Measurements from ENCODE around the gene C1QL4. TPM values are rescaled to one million over a fixed set of nuclear protein-coding genes. Genes with fewer than 3 reads are reported as not detected.
"Not testable (repeated sequence)": the region's sequence is repeated elsewhere in the genome, so short reads cannot be mapped to it uniquely, and the experiment has no call there.

The C1QL4 gene
- total RNA-seq = not detected in 2 replicates

DNA sequence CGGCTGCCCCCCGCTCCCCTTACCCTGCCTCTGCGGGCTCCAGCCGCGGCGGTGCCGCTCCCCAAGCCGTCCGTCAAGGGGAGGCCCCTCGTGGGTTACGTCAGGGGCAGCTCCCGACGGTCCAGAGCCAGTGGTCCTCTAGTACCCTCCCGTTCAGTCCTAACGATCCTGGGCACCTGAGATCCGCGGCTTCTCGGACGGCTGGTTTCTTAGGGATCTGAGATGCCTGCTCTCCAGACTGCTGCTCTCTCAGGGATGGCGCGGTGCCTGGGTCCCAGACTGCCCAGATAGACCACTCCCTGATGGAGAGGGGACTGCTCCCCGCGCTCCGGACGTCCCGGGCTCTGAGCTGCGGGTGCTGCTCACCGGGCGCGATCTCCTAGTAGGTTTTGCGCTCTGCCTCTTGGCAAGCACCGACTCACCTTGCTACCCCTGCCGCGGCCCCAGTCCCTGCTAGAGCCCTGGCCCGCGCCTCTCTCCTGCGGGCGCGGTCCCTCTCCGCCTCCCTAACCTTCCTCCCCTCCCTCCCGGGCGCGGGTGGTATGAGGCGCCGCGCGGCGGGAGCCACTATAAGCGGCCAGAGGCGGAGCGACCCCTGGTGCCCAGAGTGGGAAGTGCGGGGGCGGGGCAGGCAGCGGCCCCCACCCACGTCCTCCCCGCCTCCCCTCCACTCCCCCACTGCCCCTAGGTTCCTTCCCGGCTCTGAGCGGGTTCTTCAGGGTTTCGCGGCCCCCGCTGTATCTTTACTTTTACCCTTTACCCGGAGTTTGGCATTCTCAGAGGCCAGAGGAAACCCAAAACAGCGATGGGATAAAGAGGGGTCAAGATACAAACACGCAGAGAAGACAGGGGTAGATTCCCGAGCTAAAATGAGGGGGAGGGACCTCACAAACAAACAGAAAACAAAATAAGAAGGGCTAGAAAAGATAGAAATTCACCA is at the start of gene C1QL4:
Gene C1QL4, minus strand, starts transcription at position 544 of the 940 bp plus-strand sequence. CDS start 711 bp downstream, outside the sequence.
- H3K36me3 Mint-ChIP-seq (ENCODE audit: low read depth) = peaks cover 6% of the 10 kb centered on the region
- intact Hi-C loops (cut with micrococcal nuclease) = loop anchor here (1.0 kb wide), 2 partner anchors 8 to 40 kb away; no protein-coding TSS in a partner anchor
- peaks cover 85% of the 10 kb centered on the region for H3K27me3 Mint-ChIP-seq
- H3K4me1 Mint-ChIP-seq = peaks cover 19% of the 10 kb centered on the region
- DNase-seq = peak; percentile 97
- peak within 1 kb of the TSS; percentile 69 for H3K4me3 Mint-ChIP-seq
- no peaks in the 10 kb centered on the region for H3K9me3 Mint-ChIP-seq
- H3K27ac Mint-ChIP-seq = no peak within 1 kb of the TSS

DNA sequence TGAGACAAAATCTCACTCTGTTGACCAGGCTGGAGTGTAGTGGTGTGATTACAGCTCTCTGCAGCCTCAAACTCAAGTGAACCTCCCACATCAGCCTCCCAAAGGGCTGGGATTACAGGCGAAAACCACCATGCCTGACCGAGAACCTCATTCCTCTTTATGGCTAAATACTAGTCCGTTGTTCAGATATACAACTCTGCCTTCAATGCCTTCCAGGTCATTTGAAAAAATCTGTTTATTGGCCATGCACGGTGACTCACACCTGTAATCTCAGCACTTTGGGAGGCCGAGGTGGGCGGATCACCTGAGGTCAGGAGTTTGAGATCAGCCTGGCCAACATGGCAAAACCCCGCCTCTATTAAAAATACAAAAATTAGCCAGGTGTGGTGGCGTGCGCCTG is 43.2 kb upstream of the C1QL4 start:
- intact Hi-C loops (cut with micrococcal nuclease); DNase-seq; H3K9me3 Mint-ChIP-seq; H3K36me3 Mint-ChIP-seq (ENCODE audit: low read depth); H3K4me3 Mint-ChIP-seq; H3K4me1 Mint-ChIP-seq; H3K27me3 Mint-ChIP-seq; H3K27ac Mint-ChIP-seq: not testable (repeated sequence)

DNA sequence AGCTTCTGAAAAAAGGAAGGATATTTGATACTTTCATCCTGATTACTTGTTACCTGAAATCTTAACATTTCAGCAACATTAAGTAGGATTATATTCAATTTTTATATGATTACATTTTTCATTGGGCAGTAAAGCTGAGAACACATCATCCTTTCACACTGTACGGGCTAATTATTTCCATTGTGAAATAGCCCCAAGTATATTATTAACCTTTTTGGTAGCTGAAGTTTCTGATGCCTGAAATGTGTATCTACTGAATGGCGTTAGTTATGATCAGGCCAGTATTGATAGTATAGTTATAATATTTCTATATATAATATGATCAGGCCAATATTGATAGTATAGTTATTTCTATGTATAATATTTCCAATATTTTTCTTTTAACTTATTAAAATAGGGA is 40.4 kb upstream of the C1QL4 start:
- Mint-ChIP-seq H3K9me3 (no peaks in the 10 kb centered on the region), H3K27me3 (no peaks in the 10 kb centered on the region), H3K4me3 (no peak overlapping the region), H3K36me3 (ENCODE audit: low read depth) (peaks cover 3% of the 10 kb centered on the region), H3K27ac (no peak overlapping the region), H3K4me1 (peaks cover 3% of the 10 kb centered on the region)
- intact Hi-C loops (cut with micrococcal nuclease) = no loop called here
- no peak for DNase-seq

DNA sequence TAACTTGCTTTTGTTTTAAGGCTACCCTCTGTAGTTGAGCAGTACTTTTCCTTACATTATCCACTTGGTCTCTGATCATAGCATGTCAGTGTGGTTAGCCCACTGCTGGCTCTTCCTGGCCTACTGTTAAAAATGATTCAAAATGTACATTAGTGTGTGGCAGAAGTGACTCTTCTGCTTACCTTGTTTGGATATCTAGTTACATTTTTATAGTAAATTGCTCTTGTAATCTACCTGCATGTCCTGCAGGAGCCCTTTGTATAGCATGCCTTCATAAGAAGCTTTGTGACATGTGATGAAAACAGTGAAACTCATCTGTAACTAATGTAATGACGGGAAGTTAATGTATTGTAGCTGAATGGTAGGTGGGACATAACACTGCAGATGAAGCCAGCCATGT is 38.4 kb upstream of the C1QL4 start:
- H3K9me3 Mint-ChIP-seq = no peaks in the 10 kb centered on the region
- H3K36me3 Mint-ChIP-seq (ENCODE audit: low read depth) = peaks cover 10% of the 10 kb centered on the region
- H3K27ac Mint-ChIP-seq = no peak overlapping the region
- no peaks in the 10 kb centered on the region for H3K27me3 Mint-ChIP-seq
- no peak overlapping the region for H3K4me3 Mint-ChIP-seq
- intact Hi-C loops (cut with micrococcal nuclease) = no loop called here
- no peak for DNase-seq
- peaks cover 7% of the 10 kb centered on the region for H3K4me1 Mint-ChIP-seq

DNA sequence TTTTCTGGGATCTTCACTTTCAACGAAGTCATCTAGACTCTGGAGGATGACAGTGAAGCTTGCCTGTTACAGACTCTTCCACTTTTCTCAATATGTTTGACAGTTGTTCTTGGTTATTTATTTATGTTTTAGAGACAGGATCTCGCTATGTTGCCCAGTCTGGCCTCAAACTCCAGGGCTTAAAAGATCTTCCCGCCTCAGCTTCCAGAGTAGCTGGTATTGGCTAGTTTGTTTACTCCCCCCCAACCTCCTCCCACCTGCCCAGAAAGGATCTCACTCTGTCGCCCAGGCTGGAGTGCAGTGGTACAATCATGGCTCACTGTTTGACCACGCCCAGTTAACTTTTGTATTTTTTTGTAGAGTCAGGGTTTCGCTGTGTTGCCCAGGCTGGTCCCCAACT is 33.6 kb upstream of the C1QL4 start:
- Mint-ChIP-seq H3K4me3 (no peak overlapping the region), H3K36me3 (ENCODE audit: low read depth) (peaks cover 12% of the 10 kb centered on the region), H3K9me3 (no peaks in the 10 kb centered on the region), H3K27me3 (no peaks in the 10 kb centered on the region), H3K27ac (no peak overlapping the region), H3K4me1 (peaks cover 31% of the 10 kb centered on the region)
- intact Hi-C loops (cut with micrococcal nuclease) = no loop called here
- no peak for DNase-seq

DNA sequence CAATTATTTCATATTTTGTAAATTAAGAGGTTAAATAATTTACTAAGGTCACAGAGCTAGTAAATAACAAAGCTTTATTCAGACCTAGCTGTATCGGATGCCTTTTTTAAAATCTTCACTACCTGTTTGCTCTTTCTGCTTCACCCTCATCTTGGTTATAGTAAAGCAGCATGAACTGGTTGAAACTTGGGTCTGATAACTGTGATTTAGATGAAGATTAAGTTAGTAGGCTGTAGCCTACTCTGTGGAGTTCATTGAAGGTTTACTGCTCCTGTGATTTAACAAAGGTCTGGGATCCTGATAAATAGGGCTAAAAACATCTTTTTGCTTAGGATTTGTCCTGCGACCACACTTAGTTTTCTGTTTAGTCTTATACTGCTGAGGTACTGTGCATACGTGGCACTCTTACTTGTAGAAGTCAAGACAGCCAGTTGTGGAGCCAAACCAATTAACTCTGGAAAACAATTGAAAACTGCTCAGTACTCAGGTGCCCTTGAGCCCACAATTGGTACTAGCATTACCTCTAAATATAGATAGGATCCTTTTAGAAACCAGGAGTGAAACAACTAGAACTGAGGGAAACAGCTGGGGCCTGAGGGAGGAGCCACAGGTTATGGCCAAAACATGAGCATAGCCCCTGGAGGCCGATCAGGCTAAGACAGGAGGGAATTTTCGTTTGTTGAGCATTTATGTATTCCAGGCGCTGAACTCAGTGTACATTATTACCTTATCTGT is 32.6 kb upstream of the C1QL4 start:
- peak overlapping the region; percentile 24 for H3K4me3 Mint-ChIP-seq
- H3K27me3 Mint-ChIP-seq = no peaks in the 10 kb centered on the region
- peaks cover 30% of the 10 kb centered on the region for H3K4me1 Mint-ChIP-seq
- intact Hi-C loops (cut with micrococcal nuclease) = no loop called here
- peak; percentile 74 for DNase-seq
- peaks cover 12% of the 10 kb centered on the region for H3K36me3 Mint-ChIP-seq (ENCODE audit: low read depth)
- peak overlapping the region; percentile 48 for H3K27ac Mint-ChIP-seq
- H3K9me3 Mint-ChIP-seq = no peaks in the 10 kb centered on the region

DNA sequence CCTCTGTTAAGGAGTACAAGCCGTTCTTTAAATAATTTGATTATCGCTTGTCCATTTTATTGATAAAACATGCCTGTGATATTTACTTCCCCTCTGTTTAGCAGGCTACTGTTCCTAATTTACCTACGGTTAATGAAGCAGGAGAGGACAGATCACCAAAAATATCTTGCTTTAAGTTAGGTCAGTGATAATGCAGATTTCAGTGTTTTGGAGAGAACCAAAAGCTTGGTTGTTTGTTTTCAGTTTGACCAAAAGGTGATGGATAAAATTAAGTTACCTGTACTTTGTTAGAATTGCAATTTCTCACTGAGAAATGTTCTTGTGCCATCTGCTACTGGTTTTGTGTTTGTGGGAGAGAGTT is 31.2 kb upstream of the C1QL4 start:
- Mint-ChIP-seq H3K36me3 (ENCODE audit: low read depth) (peaks cover 12% of the 10 kb centered on the region), H3K4me3 (peak overlapping the region; percentile 85), H3K4me1 (peaks cover 30% of the 10 kb centered on the region), H3K9me3 (no peaks in the 10 kb centered on the region), H3K27me3 (no peaks in the 10 kb centered on the region), H3K27ac (peak overlapping the region; percentile 2)
- DNase-seq = no peak
- intact Hi-C loops (cut with micrococcal nuclease) = no loop called here

DNA sequence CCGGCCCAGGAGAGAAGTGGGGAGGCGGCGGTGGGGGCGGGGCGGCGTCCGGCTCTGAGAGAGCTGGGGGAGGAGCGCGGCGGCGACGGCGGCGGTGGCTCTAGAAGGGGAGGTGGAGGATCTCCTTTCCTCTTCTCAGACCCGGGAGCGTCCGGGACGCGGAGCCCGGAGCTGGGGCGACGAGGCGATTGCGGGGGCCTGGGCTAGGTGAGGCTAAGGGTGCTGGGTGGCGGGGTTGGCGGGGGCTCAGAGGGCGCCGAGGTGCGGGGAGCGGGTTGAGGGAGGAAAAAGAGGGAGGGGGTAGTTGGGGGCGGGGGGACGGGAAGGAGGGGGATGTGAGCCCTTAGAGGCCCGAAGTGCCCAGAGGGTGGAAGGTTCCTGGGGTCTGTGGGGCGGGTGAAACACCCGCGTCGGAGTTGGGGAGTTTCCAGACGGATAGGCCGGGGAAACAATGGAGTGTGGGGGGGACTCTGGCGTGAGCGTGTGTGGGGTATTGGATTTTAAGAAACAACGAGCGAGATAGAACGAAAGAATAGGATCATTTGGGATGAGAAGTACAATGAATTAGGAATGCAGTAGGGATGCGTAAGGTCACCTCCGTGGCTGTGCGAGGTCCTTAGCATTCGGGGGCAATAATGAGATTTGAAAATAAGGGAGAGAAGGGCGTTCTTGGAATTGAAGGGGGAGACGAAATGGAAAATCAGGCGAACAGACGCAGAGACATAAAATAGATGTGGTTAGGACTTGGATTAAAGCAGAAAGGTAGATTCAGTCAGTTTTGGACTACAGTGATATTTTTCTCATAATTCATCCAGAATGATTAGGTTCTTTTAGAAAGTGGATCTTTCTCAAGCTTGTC is 30.6 kb upstream of the C1QL4 start, which contains the start of gene SPATS2:
Gene SPATS2, plus strand, starts transcription at position 82 of the 859 bp plus-strand sequence. CDS start 93,551 bp downstream, outside the sequence.
- Mint-ChIP-seq H3K27me3 (peaks cover 1% of the 10 kb centered on the region), H3K4me3 (peak within 1 kb of the TSS; percentile 85), H3K36me3 (ENCODE audit: low read depth) (peaks cover 11% of the 10 kb centered on the region), H3K27ac (peak within 1 kb of the TSS; percentile 93), H3K9me3 (no peaks in the 10 kb centered on the region), H3K4me1 (peaks cover 30% of the 10 kb centered on the region)
- intact Hi-C loops (cut with micrococcal nuclease) = loop anchor here (1.0 kb wide), 2 partner anchors 44 to 84 kb away; partner anchors contain the start of gene TROAP
- DNase-seq = no peak

DNA sequence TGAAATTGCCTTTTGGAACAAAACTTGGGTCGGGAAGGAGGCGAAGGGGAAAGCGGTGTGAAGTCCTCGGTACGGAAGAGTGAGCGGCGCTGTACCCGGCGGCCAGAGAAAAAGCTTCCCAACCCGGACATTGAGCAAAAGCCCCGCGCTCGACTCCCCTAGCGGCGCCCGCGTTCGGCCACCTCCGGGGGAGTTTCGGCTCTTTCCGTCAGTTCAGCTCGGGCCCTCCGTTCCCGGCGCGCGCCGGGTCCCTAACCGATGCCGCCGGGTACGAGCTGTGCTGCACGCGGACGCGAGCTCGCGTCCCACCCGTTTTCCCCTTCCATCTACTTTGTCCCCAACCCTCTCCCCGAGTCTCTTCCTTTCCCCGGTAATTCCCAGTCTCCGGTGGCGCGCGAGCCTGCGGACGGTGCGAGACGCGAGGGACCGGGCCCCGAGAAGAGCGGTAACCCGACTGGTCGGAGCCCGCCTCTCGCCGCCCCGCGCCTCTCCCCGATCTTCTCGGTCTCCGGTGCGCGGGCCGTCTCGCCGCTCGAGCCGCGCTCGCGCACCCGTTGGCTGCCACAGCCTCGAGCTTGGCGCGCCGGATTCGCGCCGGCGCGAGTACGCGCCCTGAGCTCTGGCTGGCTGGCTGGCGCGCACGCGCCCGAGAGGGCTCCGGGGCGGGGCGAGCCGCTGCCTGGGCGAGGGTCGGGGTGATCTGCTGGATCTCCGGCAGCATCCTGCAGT is 29.8 kb upstream of the C1QL4 start:
- H3K4me3 Mint-ChIP-seq = peak overlapping the region; percentile 85
- peaks cover 1% of the 10 kb centered on the region for H3K27me3 Mint-ChIP-seq
- H3K27ac Mint-ChIP-seq = peak overlapping the region; percentile 93
- peak; percentile 97 for DNase-seq
- intact Hi-C loops (cut with micrococcal nuclease) = loop anchor here (1.0 kb wide), 2 partner anchors 44 to 84 kb away; partner anchors contain the start of gene TROAP
- H3K4me1 Mint-ChIP-seq = peaks cover 30% of the 10 kb centered on the region
- peaks cover 10% of the 10 kb centered on the region for H3K36me3 Mint-ChIP-seq (ENCODE audit: low read depth)
- H3K9me3 Mint-ChIP-seq = no peaks in the 10 kb centered on the region

DNA sequence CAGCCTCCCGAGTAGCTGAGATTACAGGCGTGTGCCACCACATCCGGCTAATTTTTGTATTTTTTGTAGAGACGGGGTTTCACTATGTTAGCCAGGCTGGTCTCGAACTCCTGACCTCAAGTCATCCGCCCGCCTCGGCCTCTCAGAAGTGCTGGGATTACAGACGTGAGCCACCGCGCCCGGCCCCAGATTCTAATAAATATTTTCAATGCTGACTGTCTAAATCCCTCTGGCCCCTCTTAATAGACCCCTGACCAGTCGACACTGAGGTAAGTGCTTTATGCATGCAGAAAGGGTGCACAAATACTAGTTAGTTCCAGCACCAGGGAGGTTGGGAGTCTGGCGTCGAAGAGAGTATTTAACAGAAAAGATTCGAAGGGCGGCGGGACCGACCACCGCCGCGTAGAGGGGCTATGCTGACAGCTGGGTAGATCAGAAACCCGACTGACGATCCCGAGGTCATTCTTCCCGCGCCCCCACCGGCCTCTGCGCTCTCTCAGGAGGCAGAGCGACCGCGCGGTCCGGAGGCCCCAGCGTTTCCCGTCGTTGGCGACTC is 29.2 kb upstream of the C1QL4 start:
- H3K9me3 Mint-ChIP-seq = no peaks in the 10 kb centered on the region
- peaks cover 7% of the 10 kb centered on the region for H3K36me3 Mint-ChIP-seq (ENCODE audit: low read depth)
- no peak for DNase-seq
- peaks cover 28% of the 10 kb centered on the region for H3K4me1 Mint-ChIP-seq
- peak overlapping the region; percentile 85 for H3K4me3 Mint-ChIP-seq
- peak overlapping the region; percentile 93 for H3K27ac Mint-ChIP-seq
- H3K27me3 Mint-ChIP-seq = peaks cover 4% of the 10 kb centered on the region
- intact Hi-C loops (cut with micrococcal nuclease) = no loop called here

DNA sequence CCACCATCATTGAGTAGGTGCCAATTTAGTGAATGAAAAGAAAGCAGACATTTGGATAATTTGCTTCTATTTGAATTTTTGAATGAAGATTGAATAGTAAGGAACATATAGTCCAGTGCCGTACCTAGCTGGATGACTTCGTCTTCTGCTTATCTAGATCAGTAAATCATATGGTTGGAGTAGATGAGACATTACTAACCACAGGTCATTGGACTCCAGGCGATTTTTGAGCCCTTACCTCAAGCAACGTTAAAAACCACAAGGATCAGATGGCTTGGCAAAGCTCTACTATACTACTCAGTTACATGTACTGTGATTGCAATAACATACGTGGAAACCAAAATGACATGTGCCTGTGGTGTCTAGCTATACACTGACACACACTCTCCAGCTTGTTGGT is 28.6 kb upstream of the C1QL4 start:
- intact Hi-C loops (cut with micrococcal nuclease) = no loop called here
- H3K4me1 Mint-ChIP-seq = peaks cover 27% of the 10 kb centered on the region
- no peak overlapping the region for H3K27ac Mint-ChIP-seq

DNA sequence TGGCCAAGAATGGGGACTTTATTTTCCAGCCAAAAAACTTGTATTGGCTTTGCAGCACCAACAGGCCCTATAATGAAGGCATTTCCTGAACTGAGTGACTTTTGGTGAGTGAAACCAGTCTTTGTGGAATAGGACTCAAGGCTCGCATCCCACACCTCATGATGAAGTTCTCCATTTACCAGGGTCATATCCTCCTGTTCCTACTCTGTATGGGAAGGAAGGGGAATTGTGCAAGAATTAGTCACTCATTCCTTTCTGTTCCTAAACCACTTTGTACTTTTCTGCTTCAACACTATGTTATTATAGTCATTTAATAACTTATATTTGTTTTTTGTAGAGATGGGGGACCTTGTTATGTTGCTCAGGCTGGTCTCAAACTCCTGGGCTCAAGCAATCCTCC is 28.0 kb upstream of the C1QL4 start:
- Mint-ChIP-seq H3K4me3 (no peak overlapping the region), H3K4me1 (peaks cover 26% of the 10 kb centered on the region), H3K27ac (no peak overlapping the region), H3K27me3 (peaks cover 4% of the 10 kb centered on the region), H3K9me3 (no peaks in the 10 kb centered on the region), H3K36me3 (ENCODE audit: low read depth) (peaks cover 3% of the 10 kb centered on the region)
- no peak for DNase-seq
- intact Hi-C loops (cut with micrococcal nuclease) = no loop called here

More for the DNA sequence above, 28.6 kb upstream of the C1QL4 start:
- Mint-ChIP-seq H3K9me3 (no peaks in the 10 kb centered on the region), H3K27me3 (peaks cover 4% of the 10 kb centered on the region), H3K4me3 (peak overlapping the region; percentile 28), H3K36me3 (ENCODE audit: low read depth) (peaks cover 4% of the 10 kb centered on the region)
- no peak for DNase-seq
